Fibroblast of lung (primary cell): ENCODE measurements around the gene WIZ.

Experiments
- CTCF ChIP-seq, 2 donors: IDR thresholded peaks in 1 of 2; conservative IDR thresholded peaks in 1 of 2; 1 replicate in 1 of 2; 2 replicates in 1 of 2; pipeline ENCODE4 v1.5.1; 2011 to 2012; ENCODE audit warnings: low read length in 2 of 2, control low read depth in 1 of 2, inconsistent platforms in 1 of 2, low read depth in 1 of 2, mild to moderate bottlenecking in 1 of 2
- EZH2 ChIP-seq: IDR thresholded peaks from 2 replicates; pipeline ENCODE4 v1.5.1; 2012; ENCODE audit warnings: low read length, control low read depth, mild to moderate bottlenecking; ENCODE audit errors: missing control alignments

- no peak for TF ChIP-seq CTCF (conservative IDR thresholded peaks at IDR 0.05 in 1 of 2, IDR thresholded peaks at IDR 0.05 in 1 of 2; ENCODE audit: low read depth in 1 of 2, low read length in 2 of 2)
- TF ChIP-seq EZH2: no peak
Measured at GRCh38 chr19:15432018-15432494, 17.7 kb downstream of the WIZ start.
